ENCODE measurements around the gene CMKLR1.
A peak's percentile ranks its signal among the peaks of the same experiment; 100 is the strongest.

The CMKLR1 gene

DNA sequence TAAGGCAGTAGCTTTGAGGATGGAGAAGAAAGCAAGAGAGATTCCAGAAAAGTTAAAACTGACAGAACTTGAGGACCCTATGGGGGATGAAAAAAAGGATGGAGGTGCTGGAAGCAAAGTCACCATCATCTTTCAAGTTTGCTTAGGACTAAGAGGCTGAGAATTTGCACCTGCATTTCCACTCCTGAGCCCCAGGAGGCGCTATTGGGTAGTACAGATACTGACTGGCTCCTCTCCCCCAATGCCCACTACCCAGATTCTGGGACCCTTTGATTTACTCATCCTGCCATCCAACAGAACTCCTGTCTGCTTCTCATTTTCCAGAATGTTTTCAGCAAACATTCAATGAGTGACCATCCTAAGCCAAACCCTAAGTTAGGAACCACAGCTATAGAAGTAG lies 34.0 kb upstream of the CMKLR1 start:
- Histone ChIP-seq H3K4me3 (ENCODE audit: low read length) (no peak overlapping the region), H3K9ac (ENCODE audit: low read depth, low read length) (no peak overlapping the region), H3K4me1 (ENCODE audit: control insufficient read depth, insufficient read depth, low read length) (peaks cover 27% of the 10 kb centered on the region)

DNA sequence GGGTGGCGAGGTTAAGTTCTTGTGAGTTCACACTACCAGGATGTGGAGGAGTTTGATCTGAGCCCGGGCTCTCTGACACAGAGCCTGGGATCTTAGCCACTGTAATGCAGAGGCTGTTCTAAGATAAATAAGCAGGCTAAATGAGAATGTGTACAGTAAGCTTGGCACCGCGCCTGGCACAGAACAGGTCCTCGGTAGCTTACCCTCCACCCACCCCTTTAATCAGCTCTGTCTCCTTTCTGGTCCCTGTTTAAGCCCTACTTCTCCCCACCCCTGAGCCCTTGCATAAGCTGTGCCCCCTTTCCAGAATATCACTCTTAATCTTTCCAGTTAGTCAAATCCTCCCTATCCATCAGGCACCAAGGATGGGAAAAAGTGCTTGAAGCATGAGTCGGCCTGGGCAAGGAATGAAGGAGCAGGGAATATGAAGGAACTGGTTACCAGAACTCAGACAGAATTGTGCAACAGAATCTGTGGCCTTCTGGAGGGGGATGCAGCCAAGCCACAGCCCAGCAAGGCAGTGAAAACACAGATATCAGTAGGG lies 32.8 kb upstream of the CMKLR1 start:
- H3K4me1 ChIP-seq (ENCODE audit: control insufficient read depth, insufficient read depth, low read length) = peaks cover 38% of the 10 kb centered on the region
- no peaks in the 10 kb centered on the region for H3K36me3 ChIP-seq (ENCODE audit: insufficient read depth, low read length)
- no peaks in the 10 kb centered on the region for H3K27me3 ChIP-seq (ENCODE audit: control insufficient read depth, insufficient read depth, low read length)
- peak overlapping the region; percentile 49 for H3K4me2 ChIP-seq (ENCODE audit: low read length)
- peaks cover 2% of the 10 kb centered on the region for H3K9me3 ChIP-seq (replicated peaks; ENCODE audit: low read length)
- peak overlapping the region; percentile 28 for H3K9ac ChIP-seq (ENCODE audit: low read depth, low read length)
- no peak overlapping the region for H3K4me3 ChIP-seq (ENCODE audit: low read length)

More for the DNA sequence above, 34.0 kb upstream of the CMKLR1 start:
- Histone ChIP-seq H3K36me3 (ENCODE audit: insufficient read depth, low read length) (no peaks in the 10 kb centered on the region), H3K4me2 (ENCODE audit: low read length) (no peak overlapping the region), H3K9me3 (replicated peaks; ENCODE audit: low read length) (peaks cover 4% of the 10 kb centered on the region), H3K27me3 (ENCODE audit: control insufficient read depth, insufficient read depth, low read length) (no peaks in the 10 kb centered on the region)

DNA sequence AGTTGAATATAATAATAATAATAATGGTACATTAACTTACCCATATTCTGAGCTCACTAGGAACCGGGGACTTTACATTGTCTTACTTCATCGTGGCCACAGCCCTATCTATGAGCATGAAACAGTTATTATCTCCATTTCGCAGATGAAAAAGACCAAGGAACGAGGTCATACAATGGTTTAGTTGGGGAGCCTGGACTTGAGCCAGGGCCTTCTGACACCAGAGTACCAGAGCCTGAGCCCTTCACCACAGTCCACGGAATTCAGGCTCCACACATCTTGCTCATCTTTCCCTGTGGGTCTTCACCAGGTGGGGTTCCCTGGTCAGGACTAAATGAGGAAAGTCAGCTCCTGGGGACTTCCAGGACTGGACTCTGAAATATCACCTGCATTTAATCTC lies 31.3 kb upstream of the CMKLR1 start:
- Histone ChIP-seq H3K27me3 (ENCODE audit: control insufficient read depth, insufficient read depth, low read length) (no peaks in the 10 kb centered on the region), H3K4me2 (ENCODE audit: low read length) (no peak overlapping the region), H3K4me1 (ENCODE audit: control insufficient read depth, insufficient read depth, low read length) (peaks cover 35% of the 10 kb centered on the region), H3K36me3 (ENCODE audit: insufficient read depth, low read length) (no peaks in the 10 kb centered on the region), H3K9me3 (replicated peaks; ENCODE audit: low read length) (no peaks in the 10 kb centered on the region), H3K9ac (ENCODE audit: low read depth, low read length) (no peak overlapping the region), H3K4me3 (ENCODE audit: low read length) (no peak overlapping the region)

GRCh38 chr12:108369736-108370396 lies 30.8 kb upstream of the CMKLR1 start:
- Histone ChIP-seq H3K9me3 (replicated peaks; ENCODE audit: low read length) (no peaks in the 10 kb centered on the region), H3K36me3 (ENCODE audit: insufficient read depth, low read length) (no peaks in the 10 kb centered on the region), H3K4me3 (ENCODE audit: low read length) (no peak overlapping the region), H3K4me2 (ENCODE audit: low read length) (no peak overlapping the region), H3K4me1 (ENCODE audit: control insufficient read depth, insufficient read depth, low read length) (peaks cover 32% of the 10 kb centered on the region), H3K9ac (ENCODE audit: low read depth, low read length) (no peak overlapping the region), H3K27me3 (ENCODE audit: control insufficient read depth, insufficient read depth, low read length) (no peaks in the 10 kb centered on the region)

GRCh38 chr12:108368089-108368488 lies 29.0 kb upstream of the CMKLR1 start:
- Histone ChIP-seq H3K4me1 (ENCODE audit: control insufficient read depth, insufficient read depth, low read length) (peaks cover 31% of the 10 kb centered on the region), H3K4me3 (ENCODE audit: low read length) (no peak overlapping the region), H3K36me3 (ENCODE audit: insufficient read depth, low read length) (no peaks in the 10 kb centered on the region), H3K27me3 (ENCODE audit: control insufficient read depth, insufficient read depth, low read length) (no peaks in the 10 kb centered on the region), H3K9me3 (replicated peaks; ENCODE audit: low read length) (no peaks in the 10 kb centered on the region), H3K4me2 (ENCODE audit: low read length) (no peak overlapping the region), H3K9ac (ENCODE audit: low read depth, low read length) (no peak overlapping the region)

GRCh38 chr12:108367436-108367835 lies 28.3 kb upstream of the CMKLR1 start:
- Histone ChIP-seq H3K36me3 (ENCODE audit: insufficient read depth, low read length) (no peaks in the 10 kb centered on the region), H3K4me1 (ENCODE audit: control insufficient read depth, insufficient read depth, low read length) (peaks cover 29% of the 10 kb centered on the region), H3K4me2 (ENCODE audit: low read length) (peak overlapping the region; percentile 57)

GRCh38 chr12:108365324-108365723 lies 26.2 kb upstream of the CMKLR1 start:
- Histone ChIP-seq H3K4me2 (ENCODE audit: low read length) (no peak overlapping the region), H3K36me3 (ENCODE audit: insufficient read depth, low read length) (no peaks in the 10 kb centered on the region), H3K9me3 (replicated peaks; ENCODE audit: low read length) (no peaks in the 10 kb centered on the region), H3K4me1 (ENCODE audit: control insufficient read depth, insufficient read depth, low read length) (peaks cover 23% of the 10 kb centered on the region), H3K27me3 (ENCODE audit: control insufficient read depth, insufficient read depth, low read length) (no peaks in the 10 kb centered on the region), H3K9ac (ENCODE audit: low read depth, low read length) (no peak overlapping the region), H3K4me3 (ENCODE audit: low read length) (no peak overlapping the region)

More at GRCh38 chr12:108367436-108367835, 28.3 kb upstream of the CMKLR1 start:
- H3K9me3 ChIP-seq (replicated peaks; ENCODE audit: low read length) = no peaks in the 10 kb centered on the region
- no peak overlapping the region for H3K9ac ChIP-seq (ENCODE audit: low read depth, low read length)
- no peak overlapping the region for H3K4me3 ChIP-seq (ENCODE audit: low read length)
- H3K27me3 ChIP-seq (ENCODE audit: control insufficient read depth, insufficient read depth, low read length) = no peaks in the 10 kb centered on the region

DNA sequence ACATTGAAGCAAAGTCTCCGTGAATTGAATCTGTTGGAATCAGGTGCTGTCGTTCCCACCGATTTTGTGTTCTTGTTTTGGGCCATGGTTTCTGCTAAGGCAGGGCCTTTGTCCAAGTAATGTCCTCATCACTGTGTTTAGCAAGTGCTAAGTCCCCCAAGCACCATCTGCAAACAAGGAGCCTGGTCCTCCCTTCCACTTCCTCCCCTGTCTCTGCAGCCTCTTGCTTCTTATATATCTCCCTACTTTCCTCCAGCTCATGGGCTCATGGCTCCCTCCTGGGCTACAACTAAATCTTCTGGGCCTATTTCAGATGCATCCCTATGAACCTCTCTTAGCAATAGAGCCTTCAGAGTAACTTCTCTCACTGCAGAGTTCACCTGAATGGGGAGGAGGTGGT lies 25.8 kb upstream of the CMKLR1 start:
- Histone ChIP-seq H3K9ac (ENCODE audit: low read depth, low read length) (no peak overlapping the region), H3K4me1 (ENCODE audit: control insufficient read depth, insufficient read depth, low read length) (peaks cover 25% of the 10 kb centered on the region), H3K27me3 (ENCODE audit: control insufficient read depth, insufficient read depth, low read length) (no peaks in the 10 kb centered on the region), H3K4me2 (ENCODE audit: low read length) (no peak overlapping the region), H3K4me3 (ENCODE audit: low read length) (no peak overlapping the region), H3K36me3 (ENCODE audit: insufficient read depth, low read length) (no peaks in the 10 kb centered on the region), H3K9me3 (replicated peaks; ENCODE audit: low read length) (no peaks in the 10 kb centered on the region)

DNA sequence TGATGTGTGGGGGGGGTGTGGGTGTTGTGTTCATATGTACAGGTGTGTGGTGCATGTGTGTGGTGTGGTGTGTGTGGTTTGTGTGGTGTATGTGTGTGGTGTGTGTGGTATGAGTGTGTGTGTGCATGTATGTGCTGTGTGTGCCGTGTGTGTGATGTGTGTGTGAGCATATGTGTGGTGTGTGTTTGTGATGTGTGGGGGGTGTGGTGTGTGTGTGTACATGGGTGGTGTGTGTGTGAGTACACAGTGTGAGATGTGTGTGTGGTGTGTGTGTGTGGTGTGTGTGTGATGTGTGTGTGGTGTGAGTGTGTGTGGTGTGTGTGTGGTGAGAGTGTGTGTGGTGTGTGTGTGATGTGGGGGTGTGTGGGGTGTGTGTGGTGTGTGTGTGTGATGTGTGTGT lies 24.5 kb upstream of the CMKLR1 start:
- H3K4me2 ChIP-seq (ENCODE audit: low read length) = no peak overlapping the region
- H3K27me3 ChIP-seq (ENCODE audit: control insufficient read depth, insufficient read depth, low read length) = no peaks in the 10 kb centered on the region
- no peaks in the 10 kb centered on the region for H3K36me3 ChIP-seq (ENCODE audit: insufficient read depth, low read length)
- no peaks in the 10 kb centered on the region for H3K9me3 ChIP-seq (replicated peaks; ENCODE audit: low read length)
- no peak overlapping the region for H3K4me3 ChIP-seq (ENCODE audit: low read length)
- peaks cover 25% of the 10 kb centered on the region for H3K4me1 ChIP-seq (ENCODE audit: control insufficient read depth, insufficient read depth, low read length)
- H3K9ac ChIP-seq (ENCODE audit: low read depth, low read length) = no peak overlapping the region

- Histone ChIP-seq H3K4me3 (ENCODE audit: low read length) (no peak overlapping the region), H3K36me3 (ENCODE audit: insufficient read depth, low read length) (no peaks in the 10 kb centered on the region), H3K4me2 (ENCODE audit: low read length) (no peak overlapping the region), H3K9ac (ENCODE audit: low read depth, low read length) (no peak overlapping the region), H3K27me3 (ENCODE audit: control insufficient read depth, insufficient read depth, low read length) (no peaks in the 10 kb centered on the region), H3K4me1 (ENCODE audit: control insufficient read depth, insufficient read depth, low read length) (peaks cover 25% of the 10 kb centered on the region), H3K9me3 (replicated peaks; ENCODE audit: low read length) (no peaks in the 10 kb centered on the region)
Measured at GRCh38 chr12:108363165-108363564, 24.1 kb upstream of the CMKLR1 start.

DNA sequence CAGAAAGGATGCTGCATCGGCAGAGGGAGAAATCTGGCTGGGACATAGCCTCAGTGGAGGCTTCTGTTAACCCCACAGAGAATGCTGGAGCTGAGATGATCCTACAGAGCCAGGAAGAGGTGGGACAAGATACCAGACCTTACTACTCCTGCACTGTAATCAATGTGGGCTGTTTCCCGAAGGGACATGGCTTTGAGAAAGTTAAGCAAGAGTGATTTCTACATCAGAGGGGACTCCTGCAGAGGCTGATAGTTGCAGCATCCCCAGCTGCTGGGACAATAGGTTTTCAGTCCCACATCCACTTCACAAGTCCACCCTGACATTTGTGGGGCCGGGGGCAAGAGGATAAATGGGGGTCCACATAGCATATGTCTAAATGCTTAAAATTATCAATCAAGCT lies 22.5 kb upstream of the CMKLR1 start:
- no peaks in the 10 kb centered on the region for H3K36me3 ChIP-seq (ENCODE audit: insufficient read depth, low read length)
- no peak overlapping the region for H3K9ac ChIP-seq (ENCODE audit: low read depth, low read length)
- no peak overlapping the region for H3K4me3 ChIP-seq (ENCODE audit: low read length)
- H3K9me3 ChIP-seq (replicated peaks; ENCODE audit: low read length) = no peaks in the 10 kb centered on the region
- peaks cover 13% of the 10 kb centered on the region for H3K4me1 ChIP-seq (ENCODE audit: control insufficient read depth, insufficient read depth, low read length)
- H3K27me3 ChIP-seq (ENCODE audit: control insufficient read depth, insufficient read depth, low read length) = no peaks in the 10 kb centered on the region
- no peak overlapping the region for H3K4me2 ChIP-seq (ENCODE audit: low read length)

DNA sequence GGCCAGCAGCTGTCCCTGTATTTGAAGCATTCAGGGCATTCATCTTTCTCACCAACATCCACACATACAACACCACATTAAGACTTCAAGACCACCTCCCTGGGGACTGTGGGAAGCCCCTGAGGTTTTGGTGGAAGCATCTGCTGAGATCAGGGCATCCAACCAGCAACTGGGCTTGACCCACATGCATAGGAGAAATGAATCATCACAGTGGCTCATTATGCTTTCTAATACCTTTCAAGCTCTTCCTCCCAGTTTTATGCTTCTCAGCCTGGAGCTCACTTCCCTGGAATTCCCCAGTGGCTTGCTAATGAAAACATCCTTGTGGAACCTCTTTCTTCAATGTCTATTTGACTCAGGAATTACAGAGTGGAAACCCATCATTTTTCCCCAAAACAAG lies 21.4 kb upstream of the CMKLR1 start:
- Histone ChIP-seq H3K27me3 (ENCODE audit: control insufficient read depth, insufficient read depth, low read length) (no peaks in the 10 kb centered on the region), H3K9me3 (replicated peaks; ENCODE audit: low read length) (no peaks in the 10 kb centered on the region), H3K4me2 (ENCODE audit: low read length) (peak overlapping the region; percentile 1), H3K36me3 (ENCODE audit: insufficient read depth, low read length) (no peaks in the 10 kb centered on the region), H3K4me3 (ENCODE audit: low read length) (no peak overlapping the region), H3K9ac (ENCODE audit: low read depth, low read length) (no peak overlapping the region), H3K4me1 (ENCODE audit: control insufficient read depth, insufficient read depth, low read length) (peaks cover 13% of the 10 kb centered on the region)
